ENCODE results near the gene THPO.
A peak's percentile ranks its signal among the peaks of the same experiment; 100 is the strongest.

GRCh38 chr3:184417619-184418327 is 39.8 kb upstream of the THPO start:
- peak; percentile 98 for TF ChIP-seq CTCF (IDR thresholded peaks at IDR 0.05; ENCODE audit: low read length)
- TF ChIP-seq EZH2 (IDR thresholded peaks at IDR 0.05; ENCODE audit: borderline replicate concordance, low read length) = no peak
